ENCODE data around the gene ZNF655. TPM values are rescaled to one million over a fixed set of nuclear protein-coding genes. Genes with fewer than 3 reads are reported as not detected.

ZNF655 gene
- total and polyA plus RNA-seq, 2 of the 4 experiments (the other 2 are of a cell fraction) = 49.6 to 54.7 TPM

GRCh38 chr7:99551767-99552463, 6.5 kb upstream of the ZNF655 start, which contains the start of gene FAM200A:
Gene FAM200A (minus strand): TSS chr7:99552114. CDS start chr7:99548407, 3,707 bp downstream.
- Histone ChIP-seq H3K4ac (ENCODE audit: low read depth, low read length) (peak within 1 kb of the TSS; percentile 93), H3K9ac (ENCODE audit: low read depth, low read length) (peak within 1 kb of the TSS; percentile 99), H3K4me3 (ENCODE audit: insufficient read depth, low read depth, low read length) (peak within 1 kb of the TSS; percentile 97), H4K91ac (ENCODE audit: insufficient read depth, low read depth, low read length) (peak within 1 kb of the TSS; percentile 71), H3K56ac (ENCODE audit: extremely low read depth, insufficient read depth, low read length) (peak within 1 kb of the TSS; percentile 76), H3K36me3 (ENCODE audit: control insufficient read depth, insufficient read depth, low read length) (peaks cover 11% of the 10 kb centered on the region), H3K9me1 (ENCODE audit: insufficient read depth, low read length) (peaks cover 8% of the 10 kb centered on the region; the same call in 1 of the 2 replicates), H2AFZ (replicated peaks; ENCODE audit: low read length, poor library complexity) (peak within 1 kb of the TSS; percentile 96), H3K18ac (ENCODE audit: low read depth, low read length) (peak within 1 kb of the TSS; percentile 80), H3K79me1 (ENCODE audit: low read depth in 1 of 2, low read length in 2 of 2) (peaks cover 24 to 51% of the 10 kb centered on the region in 2 experiments), H4K20me1 (ENCODE audit: insufficient read depth, low read length) (no peaks in the 10 kb centered on the region), H3K9me3 (ENCODE audit: control insufficient read depth, insufficient read depth, low read length) (peaks cover 5% of the 10 kb centered on the region), H2BK5ac (ENCODE audit: low read depth, low read length, poor library complexity, severe bottlenecking) (peak within 1 kb of the TSS; percentile 78), H4K8ac (ENCODE audit: low read depth in 2 of 2, low read length in 2 of 2) (peak within 1 kb of the TSS; percentile 58 to 99), H3K23ac (ENCODE audit: low read depth, low read length) (peak within 1 kb of the TSS; percentile 84), H4K5ac (ENCODE audit: low read depth, low read length) (peak within 1 kb of the TSS; percentile 98), H2AK9ac (replicated peaks; ENCODE audit: low read depth, low read length, poor library complexity) (peak within 1 kb of the TSS; percentile 88), H3K14ac (replicated peaks; ENCODE audit: low read depth, low read length) (peak within 1 kb of the TSS; percentile 95), H3K4me2 (ENCODE audit: low read depth, low read length) (peak within 1 kb of the TSS; percentile 97), H3K27ac (ENCODE audit: insufficient read depth, low read length) (peak within 1 kb of the TSS; percentile 91), H3K27me3 (ENCODE audit: control insufficient read depth, insufficient read depth, low read length) (no peaks in the 10 kb centered on the region), H2BK120ac (ENCODE audit: low read depth, low read length) (peak within 1 kb of the TSS; percentile 37), H2BK15ac (ENCODE audit: low read depth, low read length) (no peak within 1 kb of the TSS), H3K4me1 (ENCODE audit: control insufficient read depth, insufficient read depth, low read length) (no peaks in the 10 kb centered on the region), H2AK5ac (ENCODE audit: low read depth, low read length) (peak within 1 kb of the TSS; percentile 53; the same call in 1 of the 2 replicates), H2BK20ac (ENCODE audit: low read depth, low read length) (peak within 1 kb of the TSS; percentile 38; the same call in 1 of the 2 replicates)
- ATAC-seq (ENCODE audit: low read depth) (peak; percentile 97), DNase-seq (peak; percentile 95)
- dilution Hi-C loops (cut with HindIII; ENCODE audit: low sequenced_read_pairs, unreplicated experiment) (no loop called here), intact Hi-C loops (cut with micrococcal nuclease) (loop anchor here (2.0 kb wide), 1 partner anchor 47 kb away; the partner anchor contains the start of gene ZKSCAN5), in situ Hi-C loops (cut with MboI; ENCODE audit: low sequenced_read_pairs) (no loop called here)
- no TSS peak for BruUV-seq (replicated peaks)
- WGBS, 2 experiments (ENCODE audit: extremely low coverage in 2 of 2, insufficient read length in 1 of 2) = 3% methylated on average over 8 of the region's 37 CpGs; no CpG with 5 or more reads in 1 of the 2 experiments
- POLR2A ChIA-PET (ENCODE audit: unreplicated experiment) = no interaction called here
- CTCF ChIA-PET = no interaction called here
- no peak for TF ChIP-seq CEBPB (IDR thresholded peaks at IDR 0.05; ENCODE audit: low read depth, low read length)
- peak; percentile 48; the same call in 1 of the 2 replicates for TF ChIP-seq MAZ (IDR thresholded peaks at IDR 0.05; ENCODE audit: borderline replicate concordance, low read depth, low read length)
- TF ChIP-seq, protein P1, sequence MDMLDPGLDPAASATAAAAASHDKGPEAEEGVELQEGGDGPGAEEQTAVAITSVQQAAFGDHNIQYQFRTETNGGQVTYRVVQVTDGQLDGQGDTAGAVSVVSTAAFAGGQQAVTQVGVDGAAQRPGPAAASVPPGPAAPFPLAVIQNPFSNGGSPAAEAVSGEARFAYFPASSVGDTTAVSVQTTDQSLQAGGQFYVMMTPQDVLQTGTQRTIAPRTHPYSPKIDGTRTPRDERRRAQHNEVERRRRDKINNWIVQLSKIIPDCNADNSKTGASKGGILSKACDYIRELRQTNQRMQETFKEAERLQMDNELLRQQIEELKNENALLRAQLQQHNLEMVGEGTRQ (IDR thresholded peaks at IDR 0.05; ENCODE audit: low read depth, low read length) = no peak
- TF ChIP-seq CHD1 (IDR thresholded peaks at IDR 0.05; ENCODE audit: low read depth, low read length) = no peak
- TF ChIP-seq NFE2L2 (IDR thresholded peaks at IDR 0.05; ENCODE audit: low read depth, low read length) = peak; percentile 2; the same call in 1 of the 2 replicates
- TF ChIP-seq FOS (IDR thresholded peaks at IDR 0.05; ENCODE audit: low read depth, low read length) = no peak
- TF ChIP-seq RFX5 (IDR thresholded peaks at IDR 0.05; ENCODE audit: low read depth, low read length) = no peak
- TF ChIP-seq, protein P2, sequence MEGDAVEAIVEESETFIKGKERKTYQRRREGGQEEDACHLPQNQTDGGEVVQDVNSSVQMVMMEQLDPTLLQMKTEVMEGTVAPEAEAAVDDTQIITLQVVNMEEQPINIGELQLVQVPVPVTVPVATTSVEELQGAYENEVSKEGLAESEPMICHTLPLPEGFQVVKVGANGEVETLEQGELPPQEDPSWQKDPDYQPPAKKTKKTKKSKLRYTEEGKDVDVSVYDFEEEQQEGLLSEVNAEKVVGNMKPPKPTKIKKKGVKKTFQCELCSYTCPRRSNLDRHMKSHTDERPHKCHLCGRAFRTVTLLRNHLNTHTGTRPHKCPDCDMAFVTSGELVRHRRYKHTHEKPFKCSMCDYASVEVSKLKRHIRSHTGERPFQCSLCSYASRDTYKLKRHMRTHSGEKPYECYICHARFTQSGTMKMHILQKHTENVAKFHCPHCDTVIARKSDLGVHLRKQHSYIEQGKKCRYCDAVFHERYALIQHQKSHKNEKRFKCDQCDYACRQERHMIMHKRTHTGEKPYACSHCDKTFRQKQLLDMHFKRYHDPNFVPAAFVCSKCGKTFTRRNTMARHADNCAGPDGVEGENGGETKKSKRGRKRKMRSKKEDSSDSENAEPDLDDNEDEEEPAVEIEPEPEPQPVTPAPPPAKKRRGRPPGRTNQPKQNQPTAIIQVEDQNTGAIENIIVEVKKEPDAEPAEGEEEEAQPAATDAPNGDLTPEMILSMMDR (conservative IDR thresholded peaks at IDR 0.05; ENCODE audit: low read depth, low read length) = no peak
- TF ChIP-seq POLR2A (IDR thresholded peaks at IDR 0.05; ENCODE audit: low read depth, low read length) = peak; percentile 86
- TF ChIP-seq, protein P3, sequence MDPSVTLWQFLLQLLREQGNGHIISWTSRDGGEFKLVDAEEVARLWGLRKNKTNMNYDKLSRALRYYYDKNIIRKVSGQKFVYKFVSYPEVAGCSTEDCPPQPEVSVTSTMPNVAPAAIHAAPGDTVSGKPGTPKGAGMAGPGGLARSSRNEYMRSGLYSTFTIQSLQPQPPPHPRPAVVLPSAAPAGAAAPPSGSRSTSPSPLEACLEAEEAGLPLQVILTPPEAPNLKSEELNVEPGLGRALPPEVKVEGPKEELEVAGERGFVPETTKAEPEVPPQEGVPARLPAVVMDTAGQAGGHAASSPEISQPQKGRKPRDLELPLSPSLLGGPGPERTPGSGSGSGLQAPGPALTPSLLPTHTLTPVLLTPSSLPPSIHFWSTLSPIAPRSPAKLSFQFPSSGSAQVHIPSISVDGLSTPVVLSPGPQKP (IDR thresholded peaks at IDR 0.05; ENCODE audit: borderline replicate concordance, low read depth, low read length) = no peak
- TF ChIP-seq RCOR1 (IDR thresholded peaks at IDR 0.05; ENCODE audit: insufficient replicate concordance, low read length) = no peak
- TF ChIP-seq SMC3 (IDR thresholded peaks at IDR 0.05; ENCODE audit: low read depth, low read length) = no peak
- no peak; the same call in 1 of the 2 replicates for TF ChIP-seq RAD21 (IDR thresholded peaks at IDR 0.05; ENCODE audit: low read length)
- 0 out of 2 replicates have a peak, but pooled peaks have one; percentile 33 for TF ChIP-seq MXI1 (IDR thresholded peaks at IDR 0.05; ENCODE audit: borderline replicate concordance, low read depth, low read length)

Data from IMR-90 (cell line).